ENCODE measurements around the gene TNRC6C.
"Not testable (repeated sequence)": the region's sequence is repeated elsewhere in the genome, so short reads cannot be mapped to it uniquely, and the experiment has no call there.

TNRC6C gene

DNA sequence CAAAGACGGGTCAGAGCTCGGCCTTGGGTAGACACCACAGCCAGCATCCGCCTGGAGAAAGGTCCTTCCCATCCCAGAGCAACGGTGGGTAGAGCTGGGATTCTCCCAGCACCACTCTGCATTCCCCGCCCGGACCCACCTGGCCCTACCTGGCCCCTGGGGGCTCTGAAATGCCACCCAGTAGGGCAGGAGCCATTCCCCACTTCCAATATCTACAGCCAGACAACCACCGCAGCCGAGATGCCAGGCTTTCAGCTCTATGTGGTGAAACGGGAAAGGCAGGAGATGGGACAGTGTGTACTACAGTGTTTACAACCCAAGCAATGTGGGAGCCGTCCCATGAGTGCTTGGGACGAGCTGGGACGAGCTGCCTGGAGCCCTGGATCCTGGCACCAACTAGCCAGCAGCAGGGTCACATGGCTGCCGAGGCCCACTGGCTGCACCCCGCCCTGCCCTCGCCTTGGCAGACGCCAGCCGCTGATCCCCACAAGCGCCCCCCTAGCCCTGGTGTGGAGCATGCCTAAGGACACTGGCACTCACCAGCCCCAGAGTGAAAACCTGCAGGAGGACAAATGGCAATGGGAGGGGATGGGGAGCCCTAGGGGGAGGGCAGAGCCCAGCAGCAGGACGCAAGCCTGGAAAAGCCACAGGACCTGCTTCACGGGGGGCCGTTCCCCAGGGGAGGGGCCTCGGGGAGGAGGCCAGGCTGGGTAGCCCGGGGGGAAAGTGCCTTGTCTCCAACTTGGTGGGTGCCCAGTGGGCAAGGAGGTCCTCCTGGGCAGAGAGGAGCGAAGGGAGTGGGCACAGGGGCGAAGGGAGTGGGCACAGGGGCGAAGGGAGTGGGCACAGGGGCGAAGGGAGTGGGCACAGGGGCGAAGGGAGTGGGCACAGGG, 156.6 kb downstream of the TNRC6C start:
- TF ChIP-seq, protein P1, sequence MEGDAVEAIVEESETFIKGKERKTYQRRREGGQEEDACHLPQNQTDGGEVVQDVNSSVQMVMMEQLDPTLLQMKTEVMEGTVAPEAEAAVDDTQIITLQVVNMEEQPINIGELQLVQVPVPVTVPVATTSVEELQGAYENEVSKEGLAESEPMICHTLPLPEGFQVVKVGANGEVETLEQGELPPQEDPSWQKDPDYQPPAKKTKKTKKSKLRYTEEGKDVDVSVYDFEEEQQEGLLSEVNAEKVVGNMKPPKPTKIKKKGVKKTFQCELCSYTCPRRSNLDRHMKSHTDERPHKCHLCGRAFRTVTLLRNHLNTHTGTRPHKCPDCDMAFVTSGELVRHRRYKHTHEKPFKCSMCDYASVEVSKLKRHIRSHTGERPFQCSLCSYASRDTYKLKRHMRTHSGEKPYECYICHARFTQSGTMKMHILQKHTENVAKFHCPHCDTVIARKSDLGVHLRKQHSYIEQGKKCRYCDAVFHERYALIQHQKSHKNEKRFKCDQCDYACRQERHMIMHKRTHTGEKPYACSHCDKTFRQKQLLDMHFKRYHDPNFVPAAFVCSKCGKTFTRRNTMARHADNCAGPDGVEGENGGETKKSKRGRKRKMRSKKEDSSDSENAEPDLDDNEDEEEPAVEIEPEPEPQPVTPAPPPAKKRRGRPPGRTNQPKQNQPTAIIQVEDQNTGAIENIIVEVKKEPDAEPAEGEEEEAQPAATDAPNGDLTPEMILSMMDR (IDR thresholded peaks at IDR 0.05), result no peak
- Histone ChIP-seq H3K4me3 (no peak overlapping the region), H3K27ac (peak overlapping the region in 1 of 2 donors; percentile 1)
- DNase-seq (ENCODE audit: low spot score), result no peak

DNA sequence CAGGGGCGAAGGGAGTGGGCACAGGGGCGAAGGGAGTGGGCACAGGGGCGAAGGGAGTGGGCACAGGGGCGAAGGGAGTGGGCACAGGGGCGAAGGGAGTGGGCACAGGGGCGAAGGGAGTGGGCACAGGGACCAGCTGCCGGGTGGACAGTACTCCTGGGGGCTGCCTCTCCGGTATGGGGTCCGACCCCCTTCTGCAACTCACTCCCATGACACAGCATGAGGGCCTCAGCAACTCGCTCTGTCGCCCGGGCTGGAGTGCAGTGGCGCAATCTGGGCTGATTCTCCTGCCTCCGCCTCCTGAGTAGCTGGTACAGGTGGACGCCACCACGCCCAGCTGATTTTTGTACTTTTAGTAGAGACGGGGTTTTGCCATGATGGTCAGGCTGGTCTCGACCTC, 157.3 kb downstream of the TNRC6C start:
- DNase-seq (ENCODE audit: low spot score); H3K27ac ChIP-seq; H3K4me3 ChIP-seq: not testable (repeated sequence)

DNA sequence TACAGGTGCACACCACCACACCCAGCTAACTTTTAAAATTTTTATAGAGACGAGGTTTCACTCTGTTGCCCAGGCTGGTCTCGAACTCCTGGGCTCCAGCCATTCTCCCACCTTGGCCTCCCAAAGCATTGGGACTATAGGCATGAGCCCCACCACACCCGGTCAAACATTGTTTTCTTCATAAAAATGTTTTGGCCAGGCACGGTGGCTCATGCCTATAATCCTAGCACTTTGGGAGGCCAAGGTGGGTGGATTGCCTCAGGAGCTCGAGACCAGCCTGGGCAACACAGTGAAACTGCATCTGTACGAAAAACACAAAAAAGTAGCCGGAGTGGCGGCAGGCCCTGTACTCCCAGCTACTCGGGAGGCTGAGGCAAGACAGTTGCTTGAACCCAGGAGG, 157.9 kb downstream of the TNRC6C start:
- TF ChIP-seq, protein P1 (IDR thresholded peaks at IDR 0.05), result no peak
- no peak overlapping the region for H3K27ac ChIP-seq
- H3K4me3 ChIP-seq, result no peak overlapping the region
- no peak for DNase-seq (ENCODE audit: low spot score)

DNA sequence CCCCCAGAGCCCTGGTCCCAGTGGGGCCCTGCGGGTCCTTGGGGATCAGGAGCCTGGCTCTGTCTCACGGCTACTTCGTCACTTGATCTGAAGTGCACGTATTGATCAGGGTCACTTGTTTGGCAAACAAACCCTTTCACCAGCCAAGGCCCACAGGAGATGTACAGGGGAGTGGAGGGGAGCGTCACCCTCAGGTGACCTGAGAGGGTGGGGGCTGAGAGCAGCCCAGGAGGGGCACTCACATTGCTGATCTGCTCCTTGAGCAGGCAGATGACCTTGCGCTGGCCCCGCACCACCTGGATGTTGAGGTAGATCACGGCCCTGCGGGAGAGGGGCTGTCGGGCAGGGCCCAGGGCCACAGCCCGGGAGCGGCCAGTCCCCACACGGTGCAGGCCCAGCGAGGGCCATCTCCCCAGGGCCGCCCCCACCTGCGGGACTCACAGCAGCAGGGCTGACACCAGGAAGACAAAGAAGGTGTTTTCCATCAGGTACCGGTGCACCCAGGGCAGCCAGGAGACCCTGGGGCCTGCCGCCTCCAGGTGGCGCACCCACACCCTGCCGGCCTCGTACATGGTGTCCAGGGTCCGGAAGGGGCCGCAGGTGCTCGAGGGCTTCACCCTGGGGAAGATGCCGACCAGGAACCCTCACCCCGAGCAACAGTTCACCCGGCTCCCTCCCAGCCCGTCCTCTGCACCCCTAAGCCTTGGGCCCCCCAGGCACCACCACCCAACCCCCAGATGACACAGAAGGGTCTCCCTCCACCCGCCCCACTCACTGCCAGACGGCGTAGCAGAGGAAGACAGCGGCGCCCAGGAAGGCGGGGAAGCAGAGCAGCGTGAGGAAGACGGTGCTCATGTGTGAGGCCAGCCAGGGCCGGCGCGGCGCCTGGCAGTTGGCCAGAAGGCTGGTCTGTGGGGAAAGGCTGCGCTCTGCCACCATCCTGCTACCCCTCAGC, 158.8 kb downstream of the TNRC6C start:
- TF ChIP-seq, protein P1 (IDR thresholded peaks at IDR 0.05), result no peak
- Histone ChIP-seq H3K4me3 (no peak overlapping the region), H3K27ac (no peak overlapping the region)
- DNase-seq (ENCODE audit: low spot score), result no peak

DNA sequence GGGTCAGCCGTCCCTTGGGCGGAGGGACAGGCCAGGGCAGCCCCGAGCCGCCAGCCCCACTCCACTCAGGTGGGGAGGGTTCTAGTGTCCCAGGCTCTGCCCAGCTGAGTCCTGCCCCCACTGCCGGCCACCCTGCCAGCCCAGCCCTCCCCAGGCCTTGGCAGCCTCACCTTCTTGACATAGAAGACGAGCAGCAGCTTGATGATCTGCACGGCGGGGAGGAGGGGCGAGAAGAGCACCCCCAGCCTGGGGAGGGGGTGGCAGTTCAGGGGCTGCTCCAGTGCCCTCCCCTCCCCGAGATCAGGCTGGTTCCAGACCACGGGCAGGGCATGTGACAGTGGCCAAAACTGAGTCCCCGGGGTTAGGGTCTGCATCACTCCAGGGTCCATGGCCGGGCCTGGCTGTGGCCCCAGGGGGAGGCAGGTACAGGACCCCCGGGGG, 160.3 kb downstream of the TNRC6C start:
- Histone ChIP-seq H3K4me3 (no peak overlapping the region), H3K27ac (no peak overlapping the region)
- TF ChIP-seq, protein P1 (IDR thresholded peaks at IDR 0.05), result no peak
- no peak for DNase-seq (ENCODE audit: low spot score)

DNA sequence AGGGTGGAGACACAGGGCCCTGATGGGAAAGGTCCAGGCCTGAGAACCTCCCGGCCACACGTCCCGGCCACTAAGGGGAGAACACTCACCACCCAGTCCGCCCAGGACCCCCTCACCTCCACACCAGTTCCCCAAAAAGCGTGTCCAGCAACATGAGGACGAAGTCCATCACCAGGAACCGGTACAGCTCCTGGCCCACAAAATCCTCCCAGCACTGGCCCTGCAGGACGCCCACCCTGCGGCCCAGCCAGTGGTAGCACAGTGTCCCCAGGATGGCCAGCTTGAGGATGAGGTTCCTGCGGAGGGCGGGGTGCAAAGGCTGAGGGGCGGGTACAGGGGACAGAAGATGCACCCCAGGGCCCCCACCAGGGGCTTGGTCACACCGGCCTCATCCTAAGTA, 162.0 kb downstream of the TNRC6C start:
- no peak overlapping the region for H3K27ac ChIP-seq
- DNase-seq (ENCODE audit: low spot score), result no peak
- no peak overlapping the region for H3K4me3 ChIP-seq
- TF ChIP-seq, protein P1 (IDR thresholded peaks at IDR 0.05), result no peak

Measured in coronary artery (tissue), 2 donors.